Activated CD4-positive, alpha-beta T cell treated with anti-CD3 and anti-CD28 coated beads for 36 hours (primary cell): ENCODE measurements around the gene PYGB. TPM values are rescaled to one million over a fixed set of nuclear protein-coding genes. Genes with fewer than 3 reads are reported as not detected.
"Not testable (repeated sequence)": the region's sequence is repeated elsewhere in the genome, so short reads cannot be mapped to it uniquely, and the experiment has no call there.

Source experiments
- ATAC-seq: fragments of 200-7000 bp; cut with Tn5 transposase; one replicate; pipeline ENCODE4 v1.10.0; 2021; ENCODE audit warnings: mild to moderate bottlenecking, moderate library complexity
- CTCF ChIA-PET: fragments of 350-600 bp; sonication (Branson Sonifier 250); formaldehyde crosslinking; loops from one replicate; lab custom pipeline; 2021; ENCODE audit warnings: antibody characterized with exemption; lab: Charles Lee
- POLR2A ChIA-PET: fragments of 350-600 bp; sonication (Branson Sonifier 250); formaldehyde crosslinking; loops from one replicate; lab custom pipeline; 2021; ENCODE audit warnings: antibody characterized with exemption, inconsistent platforms; lab: Charles Lee
- DNase-seq: peaks from one replicate; pipeline ENCODE4 v3.0.0-alpha.2; 2020
- H3K27ac Mint-ChIP-seq: one replicate; pipeline ENCODE4 v1.8.0; 2021; ENCODE audit warnings: mixed read lengths
- H3K27me3 Mint-ChIP-seq: one replicate; pipeline ENCODE4 v1.8.0; 2021; ENCODE audit warnings: mixed read lengths
- H3K36me3 Mint-ChIP-seq: one replicate; pipeline ENCODE4 v1.8.0; 2021; ENCODE audit warnings: low read depth, mixed read lengths
- H3K4me1 Mint-ChIP-seq: one replicate; pipeline ENCODE4 v1.8.0; 2021; ENCODE audit warnings: mixed read lengths
- H3K4me3 Mint-ChIP-seq: one replicate; pipeline ENCODE4 v1.8.0; 2021; ENCODE audit warnings: mild to moderate bottlenecking, moderate library complexity, mixed read lengths
- H3K9me3 Mint-ChIP-seq: one replicate; pipeline ENCODE4 v1.8.0; 2021; ENCODE audit warnings: low read depth, mixed read lengths
- intact Hi-C, 2 experiments: fragments of 100-400 bp; cut with DNase I in 1 of 2; cut with micrococcal nuclease in 1 of 2; formaldehyde crosslinking; loops; one replicate each; pipeline versions ENCODE4 v1.14.2 to v1.15.1; 2022 to 2024; cut with DNase I, micrococcal nuclease
- total RNA-seq, 2 experiments: library from RNA; stranded (reverse); gene quantifications; one replicate each; pipeline ENCODE4 v1.2.3, GENCODE V29; 2021

PYGB gene
- total RNA-seq, 2 experiments from 2014 or later: 18.0 to 21.1 TPM

- DNase-seq, ATAC-seq, H3K27me3 Mint-ChIP-seq, H3K4me3 Mint-ChIP-seq, intact Hi-C loops, H3K36me3 Mint-ChIP-seq, H3K27ac Mint-ChIP-seq, CTCF ChIA-PET, H3K9me3 Mint-ChIP-seq, POLR2A ChIA-PET: not testable (repeated sequence)
- peaks cover 24% of the 10 kb centered on the region for H3K4me1 Mint-ChIP-seq
Observed at GRCh38 chr20:25234009-25234849, 13.7 kb upstream of the PYGB start.

GRCh38 chr20:25236450-25237304 is 11.2 kb upstream of the PYGB start:
- Mint-ChIP-seq H3K4me3 (no peak overlapping the region), H3K9me3 (no peaks in the 10 kb centered on the region), H3K4me1 (peaks cover 30% of the 10 kb centered on the region), H3K27ac (peak overlapping the region; percentile 96), H3K27me3 (peaks cover 10% of the 10 kb centered on the region), H3K36me3 (no peaks in the 10 kb centered on the region)
- POLR2A ChIA-PET: no interaction called here
- DNase-seq: no peak
- intact Hi-C loops: loop anchor here in 1 of 2 experiments (2.0 kb wide), 2 partner anchors 42 to 76 kb away; partner anchors contain the start of gene ENTPD6
- CTCF ChIA-PET: interaction anchor here (0.5 to 0.6 kb wide), 2 partner anchors 53 to 171 kb away, joined by 3 read pairs; no protein-coding TSS in a partner anchor
- no peak for ATAC-seq

GRCh38 chr20:25237610-25238318 is 10.1 kb upstream of the PYGB start:
- Mint-ChIP-seq H3K36me3 (no peaks in the 10 kb centered on the region), H3K27ac (peak overlapping the region; percentile 96), H3K4me3 (peak overlapping the region; percentile 56), H3K27me3 (peaks cover 12% of the 10 kb centered on the region), H3K9me3 (no peaks in the 10 kb centered on the region), H3K4me1 (peaks cover 30% of the 10 kb centered on the region)
- POLR2A ChIA-PET: no interaction called here
- intact Hi-C loops: loop anchor here (1.0 to 2.0 kb wide), 5 partner anchors 9 to 77 kb away; partner anchors contain the start of gene ENTPD6 (in 1 of the 2)
- CTCF ChIA-PET: interaction anchor here (0.5 to 0.7 kb wide), 3 partner anchors 52 to 728 kb away, joined by 3 read pairs; no protein-coding TSS in a partner anchor
- DNase-seq (peak; percentile 82), ATAC-seq (peak; percentile 97)

GRCh38 chr20:25238319-25239037 is 9.4 kb upstream of the PYGB start:
- intact Hi-C loops: loop anchor here (1.0 kb wide), 3 partner anchors 8 to 15 kb away; no protein-coding TSS in a partner anchor
- H3K9me3 Mint-ChIP-seq: peaks cover 2% of the 10 kb centered on the region
- no peaks in the 10 kb centered on the region for H3K36me3 Mint-ChIP-seq
- ChIA-PET CTCF (interaction anchor here (0.7 to 0.8 kb wide), 2 partner anchors 103 to 728 kb away, joined by 3 read pairs; no protein-coding TSS in a partner anchor), POLR2A (no interaction called here)
- H3K4me3 Mint-ChIP-seq: peak overlapping the region; percentile 56
- peaks cover 12% of the 10 kb centered on the region for H3K27me3 Mint-ChIP-seq
- no peak for DNase-seq
- ATAC-seq: no peak
- H3K4me1 Mint-ChIP-seq: peaks cover 30% of the 10 kb centered on the region
- peak overlapping the region; percentile 96 for H3K27ac Mint-ChIP-seq

GRCh38 chr20:25239387-25240370 is 8.2 kb upstream of the PYGB start:
- ATAC-seq (no peak), DNase-seq (no peak)
- Mint-ChIP-seq H3K27ac (peak overlapping the region; percentile 96), H3K27me3 (peaks cover 10% of the 10 kb centered on the region), H3K36me3 (no peaks in the 10 kb centered on the region), H3K9me3 (peaks cover 4% of the 10 kb centered on the region), H3K4me3 (no peak overlapping the region), H3K4me1 (peaks cover 30% of the 10 kb centered on the region)
- ChIA-PET POLR2A (no interaction called here), CTCF (no interaction called here)
- intact Hi-C loops: loop anchor here in 1 of 2 experiments (10.0 kb wide), 1 partner anchor 345 kb away; the partner anchor contains the start of gene NINL

GRCh38 chr20:25240851-25241658 is 6.8 kb upstream of the PYGB start:
- H3K27me3 Mint-ChIP-seq, H3K27ac Mint-ChIP-seq, H3K4me3 Mint-ChIP-seq, ATAC-seq, DNase-seq, CTCF ChIA-PET, POLR2A ChIA-PET, H3K9me3 Mint-ChIP-seq, H3K36me3 Mint-ChIP-seq: not testable (repeated sequence)
- intact Hi-C loops: loop anchor here in 1 of 2 experiments (10.0 kb wide), 1 partner anchor 344 kb away; the partner anchor contains the start of gene NINL
- peaks cover 30% of the 10 kb centered on the region for H3K4me1 Mint-ChIP-seq

- H3K27me3 Mint-ChIP-seq, H3K36me3 Mint-ChIP-seq, H3K27ac Mint-ChIP-seq, H3K4me3 Mint-ChIP-seq, POLR2A ChIA-PET, ATAC-seq, H3K9me3 Mint-ChIP-seq, DNase-seq: not testable (repeated sequence)
- intact Hi-C loops: loop anchor here in 1 of 2 experiments (10.0 kb wide), 1 partner anchor 343 kb away; the partner anchor contains the start of gene NINL
- CTCF ChIA-PET: interaction anchor here (0.7 kb wide), 1 partner anchor 186 kb away, joined by 3 read pairs; no protein-coding TSS in a partner anchor
- peaks cover 36% of the 10 kb centered on the region for H3K4me1 Mint-ChIP-seq
Observed at GRCh38 chr20:25241659-25241955, 6.3 kb upstream of the PYGB start.

GRCh38 chr20:25242231-25242630 is 5.7 kb upstream of the PYGB start:
- no peak for DNase-seq
- peaks cover 4% of the 10 kb centered on the region for H3K9me3 Mint-ChIP-seq
- no peak for ATAC-seq
- intact Hi-C loops: loop anchor here in 1 of 2 experiments (10.0 kb wide), 1 partner anchor 343 kb away; the partner anchor contains the start of gene NINL
- H3K4me3 Mint-ChIP-seq: no peak overlapping the region
- ChIA-PET POLR2A (no interaction called here), CTCF (interaction anchor here (0.7 kb wide), 1 partner anchor 187 kb away, joined by 3 read pairs; no protein-coding TSS in a partner anchor)
- H3K27ac Mint-ChIP-seq: no peak overlapping the region
- H3K27me3 Mint-ChIP-seq: peaks cover 7% of the 10 kb centered on the region
- H3K36me3 Mint-ChIP-seq: no peaks in the 10 kb centered on the region
- peaks cover 37% of the 10 kb centered on the region for H3K4me1 Mint-ChIP-seq
